Keratinocyte (primary cell): ENCODE data around the gene MAPT. TPM values are rescaled to one million over a fixed set of nuclear protein-coding genes. Genes with fewer than 3 reads are reported as not detected.

Experiments used
- DNase-seq: peaks from one replicate; pipeline ENCODE4 v3.0.0-alpha.2; 2011; ENCODE audit warnings: low read depth, missing footprints, low spot score
- FAIRE-seq: peaks from 2 replicates; lab custom pipeline; 2011; peaks lifted over from hg19 to GRCh38; lab: Jason Lieb, UNC
- H2AFZ ChIP-seq: 2 replicates; pipeline ENCODE4 v1.6.0; 2012; ENCODE audit warnings: low read length, control low read depth, inconsistent platforms; ENCODE audit not compliant: control insufficient read depth
- H3K27ac ChIP-seq: 2 replicates; pipeline ENCODE4 v1.5.1; 2011; ENCODE audit warnings: low read length; ENCODE audit not compliant: control insufficient read depth, insufficient read depth
- H3K27me3 ChIP-seq: 3 replicates; pipeline ENCODE4 v1.6.0; 2011; ENCODE audit warnings: low read length; ENCODE audit not compliant: control insufficient read depth, insufficient read depth; ENCODE audit errors: extremely low read depth
- H3K36me3 ChIP-seq, 2 experiments: 2 replicates in 1 of 2; 3 replicates in 1 of 2; pipeline ENCODE4 v1.5.1; 2011; ENCODE audit warnings: low read length in 2 of 2, mild to moderate bottlenecking in 1 of 2; ENCODE audit not compliant: control insufficient read depth in 2 of 2, insufficient read depth in 2 of 2; ENCODE audit errors: extremely low read depth in 1 of 2
- H3K4me1 ChIP-seq: 3 replicates; pipeline ENCODE4 v1.5.1; 2011; ENCODE audit warnings: low read length; ENCODE audit not compliant: control insufficient read depth, insufficient read depth; ENCODE audit errors: extremely low read depth
- H3K4me2 ChIP-seq: 3 replicates; pipeline ENCODE4 v1.6.0; 2011; ENCODE audit warnings: low read depth, low read length; ENCODE audit not compliant: control insufficient read depth, insufficient read depth; ENCODE audit errors: extremely low read depth
- H3K4me3 ChIP-seq, 3 experiments: fragments of 200-600 bp in 1 of 3; sonication (generic) in 1 of 3; 2 replicates in 2 of 3; 3 replicates in 1 of 3; pipeline ENCODE4 v1.5.1; 2011 to 2016; ENCODE audit warnings: low read length in 3 of 3, mild to moderate bottlenecking in 3 of 3, control low read depth in 2 of 3, inconsistent platforms in 1 of 3, low read depth in 1 of 3, mixed read lengths in 1 of 3, mixed run types in 1 of 3, moderate library complexity in 1 of 3; ENCODE audit not compliant: control insufficient read depth in 2 of 3, insufficient read depth in 2 of 3; ENCODE audit errors: extremely low read depth in 1 of 3
- H3K79me2 ChIP-seq: 2 replicates; pipeline ENCODE4 v1.6.0; 2012; ENCODE audit warnings: low read length; ENCODE audit not compliant: control insufficient read depth, insufficient read depth
- H3K9ac ChIP-seq: 3 replicates; pipeline ENCODE4 v1.6.0; 2011; ENCODE audit warnings: low read length; ENCODE audit not compliant: control insufficient read depth, insufficient read depth; ENCODE audit errors: extremely low read depth
- H3K9me1 ChIP-seq: 3 replicates; pipeline ENCODE4 v1.6.0; 2011; ENCODE audit warnings: low read length; ENCODE audit not compliant: control insufficient read depth, insufficient read depth; ENCODE audit errors: extremely low read depth
- H3K9me3 ChIP-seq: 2 replicates; pipeline ENCODE4 v1.5.1; 2012; ENCODE audit warnings: low read depth, low read length; ENCODE audit not compliant: control insufficient read depth
- H4K20me1 ChIP-seq: 3 replicates; pipeline ENCODE4 v1.6.0; 2011; ENCODE audit warnings: low read length; ENCODE audit not compliant: control insufficient read depth, insufficient read depth; ENCODE audit errors: extremely low read depth
- EZH2 ChIP-seq: IDR thresholded peaks from one replicate; pipeline ENCODE4 v1.6.1; 2012; ENCODE audit warnings: inconsistent platforms, mild to moderate bottlenecking, low read length, moderate library complexity
- dilution Hi-C: fragments of 300-500 bp; cut with MboI; formaldehyde crosslinking; loops from one replicate; pipeline ENCODE4 v1.7.0; 2020; ENCODE audit warnings: low sequenced_read_pairs; ENCODE audit not compliant: extremely low pct_ligation_motif_present
- polyA plus RNA-seq, 5 experiments: library from polyadenylated mRNA; depleted of rRNA in 3 of 5; stranded (reverse) in 3 of 5; stranded (forward) in 1 of 5; unstranded in 1 of 5; fragments of >200 nt; gene quantifications; 1 replicate in 1 of 5; 2 replicates in 3 of 5; 3 replicates in 1 of 5; pipeline versions ENCODE4 v1.2.1 to v1.2.3, GENCODE V29; 2011 to 2012; ENCODE audit warnings: missing spikeins in 2 of 5, low read depth in 1 of 5, low replicate concordance in 1 of 5
- TF ChIP-seq, protein P1 (sequence below), 3 experiments: IDR thresholded peaks in 1 of 3; conservative IDR thresholded peaks in 1 of 3; optimal IDR thresholded peaks in 1 of 3; 2 replicates in 2 of 3; 3 replicates in 1 of 3; pipeline versions ENCODE3 to v1.5.1; 2011; ENCODE audit warnings: low read length in 3 of 3, mild to moderate bottlenecking in 3 of 3, moderate library complexity in 2 of 3, control low read depth in 1 of 3, inconsistent platforms in 1 of 3; ENCODE audit not compliant: insufficient read depth in 2 of 3; ENCODE audit errors: extremely low read depth in 1 of 3

Gene MAPT
- polyA plus RNA-seq, 1 donor (not counting 4 experiments of a cell fraction or from before 2014, with no cell fraction given): 0.08 TPM

GRCh38 chr17:45918241-45918745 is 23.9 kb downstream of the MAPT start:
- H3K79me2 ChIP-seq: no peaks in the 10 kb centered on the region
- dilution Hi-C loops: no loop called here
- H3K27ac ChIP-seq: no peak overlapping the region
- FAIRE-seq (no peak), DNase-seq (no peak)
- no peak overlapping the region for H3K4me3 ChIP-seq
- TF ChIP-seq, protein P1, sequence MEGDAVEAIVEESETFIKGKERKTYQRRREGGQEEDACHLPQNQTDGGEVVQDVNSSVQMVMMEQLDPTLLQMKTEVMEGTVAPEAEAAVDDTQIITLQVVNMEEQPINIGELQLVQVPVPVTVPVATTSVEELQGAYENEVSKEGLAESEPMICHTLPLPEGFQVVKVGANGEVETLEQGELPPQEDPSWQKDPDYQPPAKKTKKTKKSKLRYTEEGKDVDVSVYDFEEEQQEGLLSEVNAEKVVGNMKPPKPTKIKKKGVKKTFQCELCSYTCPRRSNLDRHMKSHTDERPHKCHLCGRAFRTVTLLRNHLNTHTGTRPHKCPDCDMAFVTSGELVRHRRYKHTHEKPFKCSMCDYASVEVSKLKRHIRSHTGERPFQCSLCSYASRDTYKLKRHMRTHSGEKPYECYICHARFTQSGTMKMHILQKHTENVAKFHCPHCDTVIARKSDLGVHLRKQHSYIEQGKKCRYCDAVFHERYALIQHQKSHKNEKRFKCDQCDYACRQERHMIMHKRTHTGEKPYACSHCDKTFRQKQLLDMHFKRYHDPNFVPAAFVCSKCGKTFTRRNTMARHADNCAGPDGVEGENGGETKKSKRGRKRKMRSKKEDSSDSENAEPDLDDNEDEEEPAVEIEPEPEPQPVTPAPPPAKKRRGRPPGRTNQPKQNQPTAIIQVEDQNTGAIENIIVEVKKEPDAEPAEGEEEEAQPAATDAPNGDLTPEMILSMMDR (optimal IDR thresholded peaks at IDR 0.05 in 1 of 3, IDR thresholded peaks at IDR 0.05 in 1 of 3, conservative IDR thresholded peaks at IDR 0.05 in 1 of 3; ENCODE audit: extremely low read depth in 1 of 3, insufficient read depth in 2 of 3, low read length in 3 of 3): no peak
- no peak for TF ChIP-seq EZH2
- H3K9ac ChIP-seq: no peak overlapping the region
- H3K4me1 ChIP-seq: no peaks in the 10 kb centered on the region
- H3K27me3 ChIP-seq: peaks cover 6% of the 10 kb centered on the region
- no peaks in the 10 kb centered on the region for H3K9me3 ChIP-seq
- no peaks in the 10 kb centered on the region for H4K20me1 ChIP-seq
- no peaks in the 10 kb centered on the region for H3K9me1 ChIP-seq
- no peak overlapping the region for H3K4me2 ChIP-seq
- no peaks in the 10 kb centered on the region for H3K36me3 ChIP-seq
- H2AFZ ChIP-seq: no peak overlapping the region

GRCh38 chr17:45919136-45919535 is 24.8 kb downstream of the MAPT start:
- no peak overlapping the region for H3K4me3 ChIP-seq

More at GRCh38 chr17:45919136-45919535, 24.8 kb downstream of the MAPT start:
- H3K9ac ChIP-seq: no peak overlapping the region
- no peaks in the 10 kb centered on the region for H3K9me3 ChIP-seq
- H3K4me2 ChIP-seq: no peak overlapping the region
- DNase-seq: no peak
- H3K4me1 ChIP-seq: no peaks in the 10 kb centered on the region
- no peak for FAIRE-seq
- H3K9me1 ChIP-seq: no peaks in the 10 kb centered on the region
- no peak for TF ChIP-seq EZH2
- TF ChIP-seq, protein P1 (optimal IDR thresholded peaks at IDR 0.05 in 1 of 3, IDR thresholded peaks at IDR 0.05 in 1 of 3, conservative IDR thresholded peaks at IDR 0.05 in 1 of 3; ENCODE audit: extremely low read depth in 1 of 3, insufficient read depth in 2 of 3, low read length in 3 of 3): no peak
- H2AFZ ChIP-seq: no peak overlapping the region
- no peak overlapping the region for H3K27ac ChIP-seq
- no peaks in the 10 kb centered on the region for H3K79me2 ChIP-seq
- H3K27me3 ChIP-seq: peaks cover 6% of the 10 kb centered on the region
- dilution Hi-C loops: no loop called here
- no peaks in the 10 kb centered on the region for H4K20me1 ChIP-seq
- H3K36me3 ChIP-seq: no peaks in the 10 kb centered on the region
